CD4-positive, alpha-beta T cell treated with Interleukin-17A for 1 hour (primary cell): ENCODE results near the gene POU2F2.
"Not testable (repeated sequence)": the region's sequence is repeated elsewhere in the genome, so short reads cannot be mapped to it uniquely, and the experiment has no call there.

Experiments used
- DNase-seq: peaks from one replicate; pipeline ENCODE4 v3.0.0-alpha.2; 2020

Gene POU2F2

GRCh38 chr19:42124386-42124901, 7.8 kb downstream of the POU2F2 start:
- DNase-seq: no peak

GRCh38 chr19:42123765-42124164, 8.5 kb downstream of the POU2F2 start:
- DNase-seq: no peak

DNA sequence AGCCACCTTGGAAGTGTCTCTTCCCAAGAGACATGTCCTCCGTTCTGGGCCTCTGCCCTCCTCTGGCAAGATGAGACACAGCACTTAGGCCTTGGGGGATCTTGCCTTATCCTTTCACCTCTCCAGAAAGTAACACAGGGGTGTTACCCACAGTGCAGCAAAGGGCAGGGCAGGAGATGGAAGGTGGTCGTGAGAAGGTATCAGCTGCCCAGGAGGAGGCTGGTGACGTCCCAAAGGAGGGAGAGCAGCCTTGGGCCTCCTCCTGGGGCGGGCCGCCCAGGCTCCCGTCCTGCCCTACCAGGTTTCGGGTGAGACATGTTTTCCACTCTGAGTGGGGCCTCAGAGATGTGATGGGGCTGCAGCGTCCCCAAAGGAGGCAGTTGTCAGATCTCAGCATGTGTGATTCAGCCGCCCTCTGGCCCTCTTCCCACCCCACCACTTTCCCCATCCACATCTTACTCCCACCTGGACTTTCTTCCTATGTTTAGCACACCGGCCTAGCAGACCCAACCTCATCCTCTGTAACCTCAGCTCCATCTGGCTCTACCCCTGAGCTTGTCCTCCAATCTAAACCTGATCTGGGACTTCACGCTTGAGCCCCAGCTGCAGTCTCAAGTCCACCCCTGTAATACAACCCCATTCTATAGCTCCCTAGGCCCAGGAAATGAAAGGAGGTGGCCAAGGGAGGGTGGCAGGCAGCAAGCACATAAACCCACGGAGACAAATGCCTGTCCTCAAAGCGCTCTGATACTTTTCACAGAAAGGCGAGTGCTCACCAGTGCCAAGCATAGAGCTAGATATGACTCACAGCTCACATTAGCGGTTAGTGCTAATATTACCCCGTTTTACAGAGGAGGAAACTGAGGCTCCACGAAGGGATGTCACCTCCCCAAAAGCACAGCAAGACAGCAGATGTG, 9.3 kb downstream of the POU2F2 start:
- DNase-seq: peak; percentile 40

DNA sequence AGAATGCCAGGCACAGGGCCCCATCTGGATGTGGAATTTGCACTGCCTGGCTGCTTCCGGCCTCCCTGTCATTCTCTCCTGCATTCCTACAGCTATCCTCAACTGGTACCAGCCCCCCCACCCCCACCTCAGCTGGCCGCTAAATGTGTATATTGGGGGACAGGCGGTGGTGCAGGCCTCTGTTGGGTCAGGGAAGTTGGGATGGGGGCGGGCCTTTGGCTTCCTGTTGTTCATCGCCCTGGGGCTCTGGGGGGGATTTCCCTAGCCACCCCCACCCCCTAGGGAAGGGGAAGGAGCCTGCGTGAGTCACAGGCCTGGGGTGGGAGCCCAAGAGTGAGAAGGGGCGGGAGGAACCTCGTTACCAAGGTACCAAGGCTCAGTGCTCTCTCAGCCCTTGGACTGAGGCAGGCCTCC, 10.6 kb downstream of the POU2F2 start:
- DNase-seq: peak; percentile 88

DNA sequence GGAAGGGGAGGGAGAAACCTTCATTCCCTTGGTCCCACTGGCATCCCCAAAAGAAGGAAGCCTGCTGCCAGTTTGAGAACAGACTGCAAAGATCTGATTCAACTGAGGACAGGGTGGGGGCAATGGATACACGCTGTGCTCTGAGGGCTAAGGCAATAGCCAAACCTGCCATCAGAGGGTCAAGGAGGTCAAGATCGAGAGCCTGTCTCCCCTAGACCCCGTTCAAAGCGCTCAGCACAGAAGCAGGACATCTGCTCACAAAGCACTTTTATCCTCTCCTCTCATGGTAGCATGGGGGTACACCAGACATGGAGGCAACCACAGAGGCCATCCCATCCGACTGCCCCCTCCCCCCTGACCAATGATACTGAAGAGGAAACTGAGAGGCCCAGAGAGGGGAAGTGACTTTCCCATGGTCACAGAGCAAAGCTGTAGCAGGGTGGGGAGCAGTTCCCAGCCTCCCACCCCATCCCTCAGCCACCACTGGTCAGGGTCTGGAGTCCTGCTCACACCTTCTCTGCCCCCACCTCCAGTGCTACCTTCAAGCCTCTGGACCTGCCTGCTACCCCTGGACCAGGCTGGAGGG, 11.1 kb downstream of the POU2F2 start:
- DNase-seq: peak; percentile 26

DNA sequence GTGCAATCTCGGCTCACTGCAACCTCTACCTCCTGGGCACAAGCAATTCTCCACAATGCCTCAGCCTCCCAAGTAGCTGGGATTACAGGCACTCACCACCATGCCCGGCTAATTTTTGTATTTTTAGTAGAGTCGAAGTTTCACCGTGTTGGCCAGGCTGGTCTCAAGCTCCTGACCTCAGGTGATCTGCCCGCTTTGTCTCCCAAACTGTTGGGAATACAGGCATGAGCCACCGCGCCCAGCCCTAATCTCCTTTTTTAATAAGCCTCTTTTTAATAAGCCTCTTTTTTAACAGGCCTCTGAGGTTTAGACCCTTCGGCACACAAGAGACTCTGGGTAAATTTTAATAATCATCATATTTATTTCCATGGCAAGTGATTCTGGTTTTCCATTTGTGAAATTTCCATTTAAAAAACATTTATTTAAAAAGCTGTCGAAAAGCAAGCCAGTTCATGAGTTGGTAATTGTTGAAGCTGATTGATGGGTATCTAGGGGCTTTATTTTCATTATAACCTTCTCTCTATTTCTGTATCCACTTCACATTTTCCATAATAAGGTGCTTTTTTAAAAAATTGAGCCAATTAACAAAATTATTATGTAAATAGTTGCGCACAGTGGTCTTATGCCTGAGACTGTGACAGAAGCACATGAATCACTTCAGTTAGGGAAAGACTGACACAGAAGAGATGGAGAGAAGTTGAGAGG, 11.8 kb downstream of the POU2F2 start:
- no peak for DNase-seq

- no peak for DNase-seq
Observed at GRCh38 chr19:42117076-42117475, 15.2 kb downstream of the POU2F2 start.

GRCh38 chr19:42116308-42117075, 15.8 kb downstream of the POU2F2 start:
- DNase-seq: no peak

- no peak for DNase-seq
Observed at GRCh38 chr19:42115705-42116104, 16.5 kb downstream of the POU2F2 start.

DNA sequence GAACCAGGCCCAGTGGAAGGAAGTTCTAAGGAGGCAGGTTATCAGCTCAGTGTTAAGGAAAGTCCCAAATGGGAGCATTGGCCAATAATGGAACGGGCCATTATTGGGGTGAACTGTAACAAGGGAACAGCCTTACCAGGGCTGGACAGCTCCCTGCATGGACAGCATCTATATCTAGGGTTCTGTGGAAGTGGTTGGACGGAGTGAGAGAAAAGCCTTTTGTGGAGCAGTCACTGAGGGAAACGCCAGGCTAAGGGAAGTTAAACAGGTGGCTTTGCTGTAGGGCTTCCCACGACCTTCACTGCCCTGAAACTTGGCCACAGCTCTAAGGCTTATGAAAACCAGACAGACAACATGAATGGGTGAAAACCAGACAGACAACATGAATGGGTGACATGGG, 17.0 kb downstream of the POU2F2 start:
- no peak for DNase-seq

DNA sequence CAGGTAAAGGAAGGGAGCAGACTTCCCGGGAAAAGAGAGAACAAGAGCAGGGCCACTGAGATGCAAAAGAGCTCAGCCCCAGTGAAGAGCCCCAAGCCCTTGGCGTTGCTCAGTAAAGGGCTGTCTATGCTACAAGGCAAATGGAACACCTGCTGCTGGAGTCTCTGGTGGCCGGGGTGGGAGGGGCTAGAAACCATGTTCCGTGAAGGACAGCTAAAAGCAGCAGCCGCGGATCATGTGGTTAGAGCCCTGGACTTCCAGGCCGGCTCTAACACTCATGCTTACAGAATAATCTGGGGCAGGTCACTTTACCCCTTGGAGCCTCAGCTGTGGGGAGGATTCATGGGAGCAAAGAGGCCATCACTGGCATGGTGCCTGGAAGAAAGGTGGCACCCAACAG, 17.8 kb downstream of the POU2F2 start:
- DNase-seq: no peak

DNA sequence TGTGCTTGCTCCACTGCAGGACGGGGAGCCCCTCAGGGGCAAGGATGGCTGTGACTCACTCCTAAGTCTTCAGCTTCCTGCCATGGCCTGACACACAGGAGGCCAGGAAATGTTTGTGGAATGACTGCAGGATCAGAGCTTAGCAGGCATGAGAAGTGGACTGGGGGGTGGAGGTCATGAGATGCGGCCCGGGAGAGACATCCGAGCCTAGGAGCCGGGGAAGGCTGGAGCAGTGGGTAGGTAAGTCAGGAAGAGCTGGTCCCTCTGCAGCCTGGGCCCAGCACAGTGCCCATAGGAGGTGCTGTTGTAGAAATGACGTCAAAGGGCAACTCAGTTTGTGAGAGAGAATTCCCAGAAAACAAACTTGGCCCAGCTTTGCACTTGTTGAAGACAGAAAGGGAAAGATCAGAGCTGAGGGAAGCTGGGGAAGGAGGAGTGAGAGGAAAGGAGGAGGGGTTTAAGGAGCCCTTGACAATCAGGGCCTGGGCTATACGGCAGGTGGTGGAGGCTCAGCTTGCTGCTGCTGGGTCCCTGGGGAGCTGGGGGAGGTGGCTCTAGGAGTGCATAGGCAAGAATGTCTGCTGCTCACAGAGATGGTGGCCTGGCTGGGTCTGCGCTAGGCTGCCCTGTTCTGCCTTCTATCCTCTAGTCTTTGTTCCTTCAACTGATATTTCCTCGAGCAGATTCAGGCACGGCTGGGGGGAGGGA, 18.5 kb downstream of the POU2F2 start:
- no peak for DNase-seq

GRCh38 chr19:42111811-42112210, 20.4 kb downstream of the POU2F2 start:
- no peak for DNase-seq

DNA sequence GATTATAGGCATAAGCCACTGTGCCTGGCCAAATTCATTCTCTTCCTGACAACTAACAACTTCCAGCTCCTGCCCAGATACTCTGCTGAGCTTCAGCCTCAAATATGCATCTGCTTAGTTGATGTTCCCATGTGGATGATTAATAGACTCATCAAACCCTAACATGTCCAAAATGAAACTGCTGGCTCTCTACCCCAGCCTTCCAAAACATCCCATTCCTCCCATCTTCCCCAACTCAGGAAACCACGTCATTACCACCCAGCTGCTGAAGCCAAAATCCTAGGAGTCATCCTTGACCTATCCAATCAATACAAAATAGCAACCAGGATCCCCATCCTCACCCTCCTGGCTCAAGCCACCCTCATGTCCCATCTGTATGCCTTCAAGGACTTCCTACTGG, 20.9 kb downstream of the POU2F2 start:
- no peak for DNase-seq

- no peak for DNase-seq
Observed at GRCh38 chr19:42110658-42111057, 21.6 kb downstream of the POU2F2 start.

GRCh38 chr19:42109896-42110295, 22.4 kb downstream of the POU2F2 start:
- no peak for DNase-seq

DNA sequence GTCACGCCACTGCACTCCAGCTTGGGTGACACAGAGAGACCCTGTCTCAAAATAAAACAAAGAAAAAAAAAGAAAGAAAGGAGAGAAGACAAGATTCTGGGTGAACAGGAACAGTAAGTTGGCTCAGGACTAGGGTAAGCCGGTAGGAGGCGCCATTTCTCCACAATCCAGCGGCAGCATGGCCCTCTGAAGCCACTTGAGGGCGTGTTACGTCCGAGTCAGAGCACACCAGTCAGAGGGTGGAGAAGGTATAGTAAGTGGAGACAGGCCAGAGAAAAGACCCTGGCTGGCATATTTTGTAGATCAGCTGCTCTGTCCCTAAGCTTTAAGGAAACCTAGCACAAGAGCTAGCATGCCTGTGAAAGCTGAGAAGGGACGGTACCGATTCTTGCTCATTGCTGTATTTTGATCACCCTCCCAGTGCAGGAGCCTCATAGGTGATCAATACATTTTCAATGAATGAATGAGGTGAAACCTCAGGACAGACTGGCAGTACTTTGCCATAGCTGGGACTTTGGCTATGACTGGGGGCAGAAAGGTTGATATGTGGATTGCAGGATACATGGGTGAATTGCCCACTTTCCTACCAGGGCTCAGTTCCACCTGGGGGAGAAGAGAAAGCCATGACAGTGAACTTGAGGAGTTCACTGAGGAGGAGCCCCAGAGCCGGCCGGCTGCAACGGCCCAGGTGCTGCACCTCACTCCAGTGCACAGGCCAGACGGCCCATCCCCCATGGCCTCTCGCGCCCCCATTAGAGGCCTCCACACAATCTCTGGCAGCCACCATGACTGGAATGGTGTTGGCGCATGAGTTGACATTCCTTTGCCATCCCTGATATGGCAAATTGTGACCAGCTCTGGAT, 23.5 kb downstream of the POU2F2 start:
- DNase-seq: peak; percentile 91

DNA sequence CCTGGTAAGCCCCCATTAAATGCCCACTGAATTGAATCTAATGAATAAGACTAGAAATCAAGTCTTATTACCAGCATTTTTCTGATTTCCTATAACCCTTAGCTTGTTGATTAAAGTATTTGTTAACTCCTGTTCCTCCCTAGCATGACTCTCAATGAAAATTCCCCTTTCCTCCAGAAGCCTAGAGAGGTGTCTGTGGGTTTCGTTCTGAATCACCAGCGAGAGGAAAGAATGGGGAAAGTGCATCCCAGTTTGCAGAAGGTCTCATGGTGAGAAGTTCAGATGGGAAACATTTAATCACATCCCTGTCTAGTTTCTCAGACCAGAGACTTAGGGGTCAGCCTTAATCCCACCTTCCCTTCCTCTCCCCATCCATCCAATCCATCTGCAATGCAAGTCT, 26.9 kb downstream of the POU2F2 start:
- no peak for DNase-seq

- DNase-seq: no peak
Observed at GRCh38 chr19:42102877-42103276, 29.4 kb downstream of the POU2F2 start.

DNA sequence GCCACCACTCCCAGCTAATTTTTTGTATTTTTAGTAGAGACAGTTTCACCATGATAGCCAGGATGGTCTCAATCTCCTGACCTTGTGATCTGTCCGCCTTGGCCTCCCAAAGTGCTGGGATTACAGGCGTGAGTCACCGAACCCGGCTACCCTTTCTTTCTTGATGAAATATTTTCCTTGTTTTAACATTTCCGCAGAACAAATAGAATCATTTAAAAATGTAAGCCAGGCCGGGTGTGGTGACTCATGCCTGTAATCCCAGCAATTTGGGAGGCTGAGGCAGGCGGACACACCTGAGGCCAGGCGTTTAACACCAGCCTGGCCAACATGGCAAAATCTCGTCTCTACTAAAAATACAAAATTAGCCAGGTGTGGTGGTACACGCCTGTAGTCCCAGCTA, 32.0 kb downstream of the POU2F2 start:
- DNase-seq: not testable (repeated sequence)

DNA sequence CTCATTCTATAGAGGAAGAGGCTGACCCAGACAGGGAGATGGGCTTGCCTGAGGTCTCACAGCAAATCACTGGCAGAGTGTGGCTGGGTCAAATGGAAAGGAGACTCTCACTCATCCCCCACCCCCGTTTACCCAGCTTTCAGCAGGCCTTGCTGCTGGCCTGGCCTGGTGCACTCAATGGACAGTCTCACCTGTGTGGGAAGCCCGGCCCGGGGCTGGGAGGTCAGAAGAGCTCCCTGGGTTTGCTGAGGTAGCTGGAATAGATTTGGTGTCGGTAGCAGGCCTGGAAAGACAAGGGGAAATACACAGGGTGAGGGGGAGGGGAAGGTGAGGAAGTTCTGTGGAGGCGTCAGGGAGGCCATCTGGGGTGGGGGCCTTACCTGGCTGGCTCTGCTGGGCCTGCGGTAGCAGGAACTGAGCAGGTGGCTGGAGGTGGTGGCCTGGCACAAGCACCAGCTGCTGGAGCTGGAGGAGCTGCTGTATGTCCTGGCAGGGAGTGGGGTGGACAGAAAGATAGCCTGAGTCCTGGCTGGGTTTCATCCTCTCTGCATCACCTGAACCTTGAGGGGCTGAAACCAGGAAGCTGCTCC, 32.8 kb downstream of the POU2F2 start:
- no peak for DNase-seq
